Parathyroid adenoma (tissue), 2 donors: ENCODE measurements around the gene ZYX.
A peak's percentile ranks its signal among the peaks of the same experiment; 100 is the strongest.
"Not testable (repeated sequence)": the region's sequence is repeated elsewhere in the genome, so short reads cannot be mapped to it uniquely, and the experiment has no call there.

Source experiments
- H2AFZ ChIP-seq: fragments of 300-600 bp; sonication (generic); one replicate; pipeline ENCODE4 v1.7.0; 2017; ENCODE audit warnings: antibody characterized with exemption, mild to moderate bottlenecking
- H3K27ac ChIP-seq: fragments of 300-600 bp; sonication (generic); one replicate; pipeline ENCODE4 v1.7.0; 2017
- H3K27me3 ChIP-seq: fragments of 300-600 bp; sonication (generic); one replicate; pipeline ENCODE4 v1.7.0; 2017; ENCODE audit warnings: low read length; ENCODE audit not compliant: control insufficient read depth, insufficient read depth
- H3K36me3 ChIP-seq: fragments of 300-600 bp; sonication (generic); one replicate; pipeline ENCODE4 v1.7.0; 2017; ENCODE audit warnings: low read length; ENCODE audit not compliant: control insufficient read depth, insufficient read depth
- H3K4me1 ChIP-seq: fragments of 300-600 bp; sonication (generic); one replicate; pipeline ENCODE4 v1.7.0; 2017; ENCODE audit warnings: control low read depth
- H3K4me2 ChIP-seq: fragments of 300-600 bp; sonication (generic); one replicate; pipeline ENCODE4 v1.7.0; 2017; ENCODE audit warnings: low read length
- H3K4me3 ChIP-seq: fragments of 300-600 bp; sonication (generic); one replicate; pipeline ENCODE4 v1.7.0; 2017; ENCODE audit warnings: low read depth, low read length
- H3K79me2 ChIP-seq: fragments of 300-600 bp; sonication (generic); one replicate; pipeline ENCODE4 v1.7.0; 2017; ENCODE audit warnings: control low read depth
- H3K9ac ChIP-seq: fragments of 300-600 bp; sonication (generic); one replicate; pipeline ENCODE4 v1.7.0; 2017; ENCODE audit warnings: mild to moderate bottlenecking
- H3K9me3 ChIP-seq: fragments of 300-600 bp; sonication (generic); one replicate; pipeline ENCODE4 v1.7.0; 2017; ENCODE audit warnings: low read length; ENCODE audit not compliant: control insufficient read depth
- CTCF ChIP-seq: fragments of 300-600 bp; sonication (generic); IDR thresholded peaks from one replicate; pipeline ENCODE4 v1.7.0; 2017; ENCODE audit warnings: antibody characterized with exemption, mild to moderate bottlenecking
- donor health status: primary hyperparathyroidism.

Gene ZYX

GRCh38 chr7:143410521-143411004 lies 29.4 kb downstream of the ZYX start:
- Histone ChIP-seq H3K36me3 (peaks cover 18% of the 10 kb centered on the region), H3K9ac (no peak overlapping the region), H3K4me3 (no peak overlapping the region), H2AFZ (no peak overlapping the region), H3K79me2 (peaks cover 11% of the 10 kb centered on the region), H3K27ac (no peak overlapping the region), H3K9me3 (no peaks in the 10 kb centered on the region), H3K4me2 (no peak overlapping the region), H3K4me1 (peaks cover 9% of the 10 kb centered on the region), H3K27me3 (no peaks in the 10 kb centered on the region)
- TF ChIP-seq CTCF, result no peak

GRCh38 chr7:143411976-143412708 lies 31.0 kb downstream of the ZYX start:
- Histone ChIP-seq H3K27ac (no peak overlapping the region), H3K9me3 (no peaks in the 10 kb centered on the region), H3K9ac (no peak overlapping the region), H2AFZ (no peak overlapping the region), H3K4me3 (no peak overlapping the region), H3K36me3 (peaks cover 8% of the 10 kb centered on the region), H3K27me3 (no peaks in the 10 kb centered on the region), H3K79me2 (peaks cover 11% of the 10 kb centered on the region), H3K4me1 (peaks cover 5% of the 10 kb centered on the region), H3K4me2 (no peak overlapping the region)
- no peak for TF ChIP-seq CTCF

GRCh38 chr7:143413123-143413522 lies 32.0 kb downstream of the ZYX start:
- Histone ChIP-seq H3K27ac (no peak overlapping the region), H3K27me3 (no peaks in the 10 kb centered on the region), H3K36me3 (no peaks in the 10 kb centered on the region), H3K4me3 (no peak overlapping the region), H3K9me3 (no peaks in the 10 kb centered on the region), H2AFZ (no peak overlapping the region), H3K4me2 (no peak overlapping the region), H3K4me1 (peaks cover 5% of the 10 kb centered on the region), H3K79me2 (peaks cover 8% of the 10 kb centered on the region), H3K9ac (no peak overlapping the region)
- no peak for TF ChIP-seq CTCF

- not testable (repeated sequence) for H3K79me2 ChIP-seq, H3K4me1 ChIP-seq, H3K4me3 ChIP-seq, H3K27ac ChIP-seq, H3K27me3 ChIP-seq, H3K9ac ChIP-seq, H3K36me3 ChIP-seq, H3K4me2 ChIP-seq, H3K9me3 ChIP-seq, H2AFZ ChIP-seq
These were observed 34.1 kb downstream of the ZYX start for GRCh38 chr7:143415209-143415608.

GRCh38 chr7:143415742-143416397 lies 34.7 kb downstream of the ZYX start:
- no peaks in the 10 kb centered on the region for H3K36me3 ChIP-seq
- H3K27ac ChIP-seq, result no peak overlapping the region
- no peak overlapping the region for H3K9ac ChIP-seq
- peak overlapping the region; percentile 13 for H3K4me2 ChIP-seq
- peaks cover 10% of the 10 kb centered on the region for H3K4me1 ChIP-seq
- TF ChIP-seq CTCF, result no peak
- H3K4me3 ChIP-seq, result no peak overlapping the region
- H3K27me3 ChIP-seq, result no peaks in the 10 kb centered on the region
- no peaks in the 10 kb centered on the region for H3K79me2 ChIP-seq
- H3K9me3 ChIP-seq, result no peaks in the 10 kb centered on the region
- no peak overlapping the region for H2AFZ ChIP-seq
